Neural crest cell (in vitro differentiated cells): ENCODE results near the gene FGF12. TPM values are rescaled to one million over a fixed set of nuclear protein-coding genes. Genes with fewer than 3 reads are reported as not detected.

Experiments
- DNase-seq: peaks from one replicate; pipeline ENCODE4 v3.0.0; 2021; ENCODE audit warnings: low read depth, mixed read lengths, low spot score
- H3K27ac Mint-ChIP-seq: one replicate; pipeline ENCODE4 v1.8.0; 2021; ENCODE audit warnings: mild to moderate bottlenecking, mixed read lengths; ENCODE audit not compliant: unreplicated experiment
- H3K27me3 Mint-ChIP-seq: 2 replicates; pipeline ENCODE4 v1.8.0; 2021; ENCODE audit warnings: low read depth, mild to moderate bottlenecking, mixed read lengths
- H3K36me3 Mint-ChIP-seq: 2 replicates; pipeline ENCODE4 v1.8.0; 2021; ENCODE audit warnings: low read depth, mild to moderate bottlenecking, mixed read lengths
- H3K4me1 Mint-ChIP-seq: 2 replicates; pipeline ENCODE4 v1.8.0; 2021; ENCODE audit warnings: mixed read lengths
- H3K4me3 Mint-ChIP-seq: one replicate; pipeline ENCODE4 v1.8.0; 2021; ENCODE audit warnings: mild to moderate bottlenecking, mixed read lengths
- H3K9me3 Mint-ChIP-seq: 2 replicates; pipeline ENCODE4 v1.8.0; 2021; ENCODE audit warnings: mixed read lengths
- CTCF ChIP-seq: fragments of 200-600 bp; sonication (generic); conservative IDR thresholded peaks from 2 replicates; pipeline ENCODE4 v1.5.0; 2021; ENCODE audit warnings: antibody characterized with exemption, mild to moderate bottlenecking
- total RNA-seq: library from RNA; stranded (reverse); gene quantifications from 2 replicates; pipeline ENCODE4 v1.2.1, GENCODE V29; 2021

FGF12 gene
- total RNA-seq, 1 donor from 2014 or later = 4.0 TPM

- Mint-ChIP-seq H3K36me3 (no peaks in the 10 kb centered on the region), H3K4me3 (no peak overlapping the region), H3K27me3 (no peaks in the 10 kb centered on the region), H3K27ac (no peak overlapping the region), H3K4me1 (no peaks in the 10 kb centered on the region), H3K9me3 (no peaks in the 10 kb centered on the region)
- no peak for DNase-seq
- TF ChIP-seq CTCF = no peak
Observed at GRCh38 chr3:192652727-192653126, 74.6 kb downstream of the FGF12 start.

GRCh38 chr3:192651836-192652512, 75.4 kb downstream of the FGF12 start:
- no peak for DNase-seq
- TF ChIP-seq CTCF = no peak
- Mint-ChIP-seq H3K27ac (no peak overlapping the region), H3K9me3 (no peaks in the 10 kb centered on the region), H3K4me1 (no peaks in the 10 kb centered on the region), H3K36me3 (no peaks in the 10 kb centered on the region), H3K27me3 (no peaks in the 10 kb centered on the region), H3K4me3 (no peak overlapping the region)

- Mint-ChIP-seq H3K36me3 (no peaks in the 10 kb centered on the region), H3K27ac (no peak overlapping the region), H3K27me3 (no peaks in the 10 kb centered on the region), H3K9me3 (no peaks in the 10 kb centered on the region), H3K4me3 (no peak overlapping the region), H3K4me1 (no peaks in the 10 kb centered on the region)
- TF ChIP-seq CTCF = no peak
- no peak for DNase-seq
Observed at GRCh38 chr3:192645437-192645836, 81.9 kb downstream of the FGF12 start.

GRCh38 chr3:192642651-192643050, 84.7 kb downstream of the FGF12 start:
- H3K4me1 Mint-ChIP-seq = no peaks in the 10 kb centered on the region
- no peaks in the 10 kb centered on the region for H3K27me3 Mint-ChIP-seq
- H3K9me3 Mint-ChIP-seq = no peaks in the 10 kb centered on the region
- no peak for DNase-seq
- no peak overlapping the region for H3K27ac Mint-ChIP-seq
- no peak overlapping the region for H3K4me3 Mint-ChIP-seq
- no peak for TF ChIP-seq CTCF
- no peaks in the 10 kb centered on the region for H3K36me3 Mint-ChIP-seq

GRCh38 chr3:192641919-192642318, 85.4 kb downstream of the FGF12 start:
- H3K36me3 Mint-ChIP-seq = no peaks in the 10 kb centered on the region
- H3K4me1 Mint-ChIP-seq = no peaks in the 10 kb centered on the region
- no peak for TF ChIP-seq CTCF
- DNase-seq = no peak
- H3K9me3 Mint-ChIP-seq = no peaks in the 10 kb centered on the region
- no peak overlapping the region for H3K4me3 Mint-ChIP-seq
- no peaks in the 10 kb centered on the region for H3K27me3 Mint-ChIP-seq
- no peak overlapping the region for H3K27ac Mint-ChIP-seq
